Astrocyte (in vitro differentiated cells and primary cell): ENCODE measurements around the gene FOXD3.
A peak's percentile ranks its signal among the peaks of the same experiment; 100 is the strongest.

Source experiments
- EZH2 ChIP-seq: IDR thresholded peaks from 2 replicates; pipeline ENCODE4 v1.6.1; 2012; ENCODE audit warnings: mild to moderate bottlenecking, low read length, inconsistent platforms; ENCODE audit not compliant: insufficient read depth
- TF ChIP-seq, protein P1 (sequence below): IDR thresholded peaks from 2 replicates; pipeline ENCODE4 v1.5.1; 2011; ENCODE audit warnings: low read depth, mild to moderate bottlenecking, inconsistent platforms, low read length, moderate library complexity; ENCODE audit not compliant: insufficient read depth

DNA sequence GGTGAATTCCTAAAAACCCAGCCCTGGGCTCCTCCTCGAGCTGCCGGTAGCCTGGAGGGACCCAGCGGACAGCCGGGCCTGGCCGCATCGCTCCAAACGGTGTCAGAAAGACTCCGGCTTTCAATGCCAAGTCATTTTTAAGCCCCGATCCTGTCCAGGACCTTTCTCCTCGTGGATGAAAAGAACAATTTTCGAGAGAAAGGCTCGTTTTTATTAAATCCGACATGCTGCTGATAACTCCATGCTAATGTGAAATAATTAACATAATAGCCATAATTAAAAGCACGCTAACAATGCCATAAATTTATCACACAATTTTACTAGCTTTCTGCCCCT lies 4.6 kb upstream of the FOXD3 start:
- TF ChIP-seq, protein P1, sequence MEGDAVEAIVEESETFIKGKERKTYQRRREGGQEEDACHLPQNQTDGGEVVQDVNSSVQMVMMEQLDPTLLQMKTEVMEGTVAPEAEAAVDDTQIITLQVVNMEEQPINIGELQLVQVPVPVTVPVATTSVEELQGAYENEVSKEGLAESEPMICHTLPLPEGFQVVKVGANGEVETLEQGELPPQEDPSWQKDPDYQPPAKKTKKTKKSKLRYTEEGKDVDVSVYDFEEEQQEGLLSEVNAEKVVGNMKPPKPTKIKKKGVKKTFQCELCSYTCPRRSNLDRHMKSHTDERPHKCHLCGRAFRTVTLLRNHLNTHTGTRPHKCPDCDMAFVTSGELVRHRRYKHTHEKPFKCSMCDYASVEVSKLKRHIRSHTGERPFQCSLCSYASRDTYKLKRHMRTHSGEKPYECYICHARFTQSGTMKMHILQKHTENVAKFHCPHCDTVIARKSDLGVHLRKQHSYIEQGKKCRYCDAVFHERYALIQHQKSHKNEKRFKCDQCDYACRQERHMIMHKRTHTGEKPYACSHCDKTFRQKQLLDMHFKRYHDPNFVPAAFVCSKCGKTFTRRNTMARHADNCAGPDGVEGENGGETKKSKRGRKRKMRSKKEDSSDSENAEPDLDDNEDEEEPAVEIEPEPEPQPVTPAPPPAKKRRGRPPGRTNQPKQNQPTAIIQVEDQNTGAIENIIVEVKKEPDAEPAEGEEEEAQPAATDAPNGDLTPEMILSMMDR = no peak
- peak; percentile 94 for TF ChIP-seq EZH2
